Measurements from ENCODE around the gene TPCN2.

DNA sequence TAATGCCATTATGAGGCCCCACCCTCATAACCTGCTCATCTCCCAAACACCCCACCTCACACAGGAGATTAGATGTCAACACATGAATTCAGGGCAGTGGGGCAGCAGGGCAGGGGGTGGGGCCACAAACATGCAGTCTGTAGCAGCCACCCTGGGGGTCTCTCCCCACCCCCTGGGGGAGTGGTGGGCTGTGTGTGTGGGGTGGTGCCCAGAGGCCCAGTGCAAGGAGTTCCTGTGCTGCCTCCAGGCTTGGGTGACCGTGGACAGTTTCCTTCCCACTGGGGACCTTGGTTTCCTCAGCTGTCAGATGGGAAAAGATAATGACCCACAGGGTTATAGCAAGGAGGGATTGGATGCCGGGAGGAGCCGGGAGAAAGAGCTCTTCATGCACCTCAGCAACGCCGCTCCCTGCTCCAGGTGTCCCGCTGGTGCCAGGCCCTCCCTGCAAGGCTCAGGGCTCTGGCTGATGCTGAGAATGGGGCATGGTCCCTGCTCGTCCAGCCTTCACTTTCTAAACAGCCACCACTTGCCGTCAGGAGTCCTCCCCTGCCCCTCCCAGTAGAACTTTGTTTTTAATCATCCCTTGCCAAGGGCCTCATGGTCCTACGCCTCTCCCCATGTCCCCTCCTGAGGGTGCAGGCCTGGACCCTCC, 33.7 kb upstream of the TPCN2 start:
- TF ChIP-seq, protein P1, sequence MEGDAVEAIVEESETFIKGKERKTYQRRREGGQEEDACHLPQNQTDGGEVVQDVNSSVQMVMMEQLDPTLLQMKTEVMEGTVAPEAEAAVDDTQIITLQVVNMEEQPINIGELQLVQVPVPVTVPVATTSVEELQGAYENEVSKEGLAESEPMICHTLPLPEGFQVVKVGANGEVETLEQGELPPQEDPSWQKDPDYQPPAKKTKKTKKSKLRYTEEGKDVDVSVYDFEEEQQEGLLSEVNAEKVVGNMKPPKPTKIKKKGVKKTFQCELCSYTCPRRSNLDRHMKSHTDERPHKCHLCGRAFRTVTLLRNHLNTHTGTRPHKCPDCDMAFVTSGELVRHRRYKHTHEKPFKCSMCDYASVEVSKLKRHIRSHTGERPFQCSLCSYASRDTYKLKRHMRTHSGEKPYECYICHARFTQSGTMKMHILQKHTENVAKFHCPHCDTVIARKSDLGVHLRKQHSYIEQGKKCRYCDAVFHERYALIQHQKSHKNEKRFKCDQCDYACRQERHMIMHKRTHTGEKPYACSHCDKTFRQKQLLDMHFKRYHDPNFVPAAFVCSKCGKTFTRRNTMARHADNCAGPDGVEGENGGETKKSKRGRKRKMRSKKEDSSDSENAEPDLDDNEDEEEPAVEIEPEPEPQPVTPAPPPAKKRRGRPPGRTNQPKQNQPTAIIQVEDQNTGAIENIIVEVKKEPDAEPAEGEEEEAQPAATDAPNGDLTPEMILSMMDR (IDR thresholded peaks at IDR 0.05), result no peak
- no peak for TF ChIP-seq POLR2A (IDR thresholded peaks at IDR 0.05)
